Activated naive CD8-positive, alpha-beta T cell treated with anti-CD3 and anti-CD28 coated beads, Interleukin-2, amount 50 U/mL, for 16 hours (primary cell): ENCODE measurements around the gene SH2D3A.
"Not testable (repeated sequence)": the region's sequence is repeated elsewhere in the genome, so short reads cannot be mapped to it uniquely, and the experiment has no call there.

Experiments
- DNase-seq: peaks from one replicate; pipeline ENCODE4 v3.0.0-alpha.2; 2020; ENCODE audit warnings: low read depth, low spot score

Gene SH2D3A

DNA sequence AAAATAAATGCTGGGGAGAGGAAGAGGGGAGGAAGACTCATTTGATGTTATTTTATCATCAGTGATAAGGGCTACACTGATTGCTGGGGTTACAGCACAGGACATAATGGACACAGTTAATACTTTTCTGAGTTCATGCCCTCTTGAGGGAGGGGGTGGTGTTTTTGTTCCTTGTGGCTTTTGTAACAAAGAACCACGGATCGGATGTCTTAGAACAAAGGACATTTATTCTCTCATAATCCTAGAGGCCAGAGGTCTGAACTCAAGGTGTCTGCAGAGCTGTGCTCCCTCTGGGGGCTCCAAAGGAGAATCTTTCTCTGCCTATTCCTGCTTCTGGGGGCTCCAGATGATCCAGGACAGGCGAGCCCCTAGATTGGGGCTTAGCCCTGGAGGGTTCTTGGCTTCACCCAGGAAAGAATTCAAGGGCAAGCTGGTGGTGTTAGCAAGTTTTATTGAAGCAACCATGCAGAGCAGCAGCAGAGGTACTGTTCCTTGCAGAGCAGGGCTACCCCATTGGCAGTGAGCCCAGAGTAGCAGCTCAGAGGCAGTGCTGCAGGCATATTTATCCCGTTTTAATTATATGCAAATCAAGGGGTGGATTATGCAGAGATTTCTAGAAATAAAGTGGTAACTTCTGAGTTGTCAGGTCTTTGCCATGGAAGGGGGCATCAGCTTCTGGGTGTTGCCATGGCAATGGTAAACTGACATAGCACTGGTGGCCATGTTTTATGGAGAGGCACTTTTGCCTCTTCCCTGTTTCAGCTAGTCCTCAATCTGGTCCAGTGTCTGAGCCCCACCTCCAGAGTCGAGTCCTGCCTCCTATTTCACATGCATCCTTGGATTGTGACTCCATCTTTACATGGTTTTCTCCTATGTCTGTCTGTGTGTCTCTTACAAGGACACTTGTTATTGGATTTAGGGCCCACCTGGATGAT, 23.2 kb upstream of the SH2D3A start:
- no peak for DNase-seq

- DNase-seq, result no peak
Observed at GRCh38 chr19:6788896-6789295, 21.7 kb upstream of the SH2D3A start.

- no peak for DNase-seq
Observed at GRCh38 chr19:6787393-6787792, 20.2 kb upstream of the SH2D3A start.

DNA sequence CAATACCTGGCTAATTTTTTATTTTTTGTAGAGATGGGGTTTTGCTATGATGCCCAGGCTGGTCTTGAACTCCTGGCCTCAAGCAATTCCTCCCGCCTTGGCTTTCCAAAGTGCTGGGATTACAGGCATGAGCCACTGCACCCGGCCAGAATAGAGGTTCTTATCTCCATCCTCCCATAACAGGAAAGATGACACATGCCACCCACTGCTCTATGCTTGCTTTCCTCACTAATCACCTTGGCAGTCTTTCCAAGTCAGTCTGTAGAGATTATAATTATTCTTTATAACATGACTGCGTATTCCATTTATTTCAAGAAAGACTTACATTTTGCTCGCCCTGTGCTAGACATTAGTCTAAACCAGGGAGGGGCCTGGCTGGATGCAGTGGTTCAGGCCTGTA, 12.0 kb upstream of the SH2D3A start:
- no peak for DNase-seq

DNA sequence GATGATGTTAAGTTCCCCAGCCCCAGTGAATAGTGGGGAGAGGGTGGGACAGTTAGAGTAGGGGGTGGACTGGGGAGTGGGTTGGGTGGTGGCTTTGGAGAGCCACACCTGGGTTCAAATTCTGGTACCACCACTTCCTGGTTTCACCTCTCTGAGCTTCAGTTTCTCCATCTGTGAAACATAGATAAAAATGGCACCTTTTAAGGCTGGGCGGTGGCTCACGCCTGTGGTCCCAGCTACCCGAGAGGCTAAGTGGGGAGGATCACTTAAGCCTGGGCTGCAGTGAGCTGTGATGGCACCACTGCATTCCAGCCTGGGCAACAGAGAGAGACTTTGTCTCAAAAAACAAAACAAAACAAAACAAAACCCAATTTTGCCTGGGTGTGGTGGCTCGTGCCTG, 11.2 kb upstream of the SH2D3A start:
- no peak for DNase-seq

DNA sequence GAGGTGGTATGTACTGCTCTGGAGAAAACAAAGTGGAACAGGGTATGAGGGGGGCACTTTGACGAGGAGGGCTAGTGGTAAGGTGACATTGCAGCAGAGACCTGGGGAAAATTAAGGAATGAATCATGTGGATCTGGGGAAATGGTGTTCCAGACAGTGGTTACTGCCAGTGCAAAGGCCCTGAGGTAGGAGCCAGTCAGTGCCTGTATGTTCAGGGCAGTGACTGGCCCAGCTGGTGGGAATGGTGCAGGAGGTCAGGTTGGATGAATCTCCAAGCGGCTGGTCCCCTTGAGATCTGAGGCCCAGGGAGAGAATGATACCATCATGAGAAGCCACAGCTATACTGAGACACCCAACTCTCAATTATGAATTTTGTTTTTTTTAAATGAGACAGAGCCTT, 10.2 kb upstream of the SH2D3A start:
- no peak for DNase-seq

DNA sequence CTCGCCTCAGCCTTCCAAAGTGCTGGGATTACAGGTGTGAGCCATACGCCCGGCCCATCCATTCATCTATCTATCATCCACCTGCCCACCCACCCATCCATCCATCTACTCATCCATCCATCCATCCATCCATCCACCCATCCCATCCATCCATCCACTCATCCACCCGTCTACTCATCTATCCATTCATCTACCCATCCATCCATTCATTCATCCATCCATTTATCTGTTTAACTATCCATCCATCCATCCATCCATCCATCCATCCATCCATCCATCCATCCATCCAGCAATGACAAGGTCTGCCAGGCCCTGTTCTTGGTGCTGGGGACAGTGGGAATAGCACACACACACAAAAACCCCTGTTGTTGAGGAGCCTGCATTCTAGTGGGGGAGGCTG, 9.8 kb upstream of the SH2D3A start:
- DNase-seq, result no peak

GRCh38 chr19:6776045-6776444, 8.8 kb upstream of the SH2D3A start:
- not testable (repeated sequence) for DNase-seq

GRCh38 chr19:6774821-6775707, 7.8 kb upstream of the SH2D3A start:
- no peak for DNase-seq

DNA sequence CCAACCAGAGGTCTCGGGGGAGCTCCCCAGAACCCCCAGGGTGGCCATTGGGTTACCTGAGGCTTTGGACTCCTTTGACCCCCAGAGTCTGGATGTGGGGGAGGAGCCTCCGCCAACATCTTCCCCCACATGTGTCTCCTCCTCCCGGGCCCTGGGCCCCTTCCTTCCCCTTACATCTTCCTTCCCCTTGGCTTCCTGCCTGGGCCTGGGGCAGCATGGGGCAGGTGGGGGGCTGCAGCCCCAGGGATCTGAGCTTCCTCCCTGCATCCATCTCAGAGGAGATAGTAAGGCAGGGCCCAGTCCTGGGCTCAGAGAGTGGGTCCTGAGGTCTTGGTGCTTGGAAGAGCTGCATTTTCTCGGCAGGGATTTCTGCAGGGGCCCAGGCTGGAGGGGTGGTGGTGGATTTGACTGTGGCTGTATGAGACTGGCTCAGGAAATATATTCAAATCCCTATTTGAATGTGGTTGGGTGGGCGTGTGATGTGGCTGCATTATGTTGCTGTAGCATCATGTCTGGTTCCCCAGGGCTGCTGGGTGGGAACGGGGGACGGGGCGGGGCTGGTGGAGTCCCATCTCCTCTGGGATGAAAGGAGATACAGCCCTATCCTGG, 6.2 kb upstream of the SH2D3A start:
- no peak for DNase-seq

- no peak for DNase-seq
Observed at GRCh38 chr19:6772866-6773322, 5.7 kb upstream of the SH2D3A start.

- peak; percentile 47 for DNase-seq
Observed at GRCh38 chr19:6772028-6772865, 5.0 kb upstream of the SH2D3A start, which contains the start of gene VAV1. Gene VAV1, plus strand, starts transcription at chr19:6772708. Its CDS starts 100 bp downstream, at chr19:6772808.

DNA sequence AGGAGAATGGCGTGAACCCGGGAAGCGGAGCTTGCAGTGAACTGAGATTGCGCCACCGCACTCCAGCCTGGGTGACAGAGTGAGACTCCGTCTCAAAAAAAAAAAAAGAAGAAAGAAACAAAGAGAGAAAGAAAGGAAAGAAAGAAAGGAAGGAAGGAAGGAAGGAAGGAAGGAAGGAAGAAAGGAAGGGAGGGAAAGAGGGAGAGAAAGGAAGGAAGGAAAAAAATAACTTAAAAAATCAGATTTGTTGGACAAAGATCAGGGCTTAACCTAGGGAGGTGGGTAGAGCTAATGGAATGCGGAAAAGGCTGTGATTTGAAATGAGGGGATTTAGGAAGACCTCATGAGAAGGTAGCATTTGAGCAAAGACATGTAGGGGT, 4.4 kb upstream of the SH2D3A start:
- not testable (repeated sequence) for DNase-seq

- no peak for DNase-seq
Observed at GRCh38 chr19:6769006-6769619, 1.9 kb upstream of the SH2D3A start.

GRCh38 chr19:6768236-6768785, 1.1 kb upstream of the SH2D3A start:
- no peak for DNase-seq

DNA sequence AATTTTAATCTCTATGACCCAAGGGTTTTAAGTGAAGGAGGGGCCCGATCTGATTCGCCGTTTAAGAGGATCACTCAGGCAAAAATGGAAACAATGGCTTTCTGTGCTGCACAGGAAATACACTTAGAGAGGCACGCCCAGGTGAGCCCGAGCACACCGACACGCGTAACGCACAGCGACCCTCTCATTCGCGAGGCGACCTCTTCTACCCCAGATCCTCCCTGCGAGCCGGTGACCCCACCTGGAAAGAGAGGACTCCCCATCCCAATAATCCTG, 216 bp downstream of the SH2D3A start:
- no peak for DNase-seq

- DNase-seq, result no peak
Observed at GRCh38 chr19:6766357-6767080, 716 bp downstream of the SH2D3A start.

GRCh38 chr19:6765738-6766356, 1.4 kb downstream of the SH2D3A start:
- no peak for DNase-seq

- not testable (repeated sequence) for DNase-seq
Observed at GRCh38 chr19:6762253-6762797, 4.9 kb downstream of the SH2D3A start.
